ENCODE results near the gene PPP2R5D.

The PPP2R5D gene

DNA sequence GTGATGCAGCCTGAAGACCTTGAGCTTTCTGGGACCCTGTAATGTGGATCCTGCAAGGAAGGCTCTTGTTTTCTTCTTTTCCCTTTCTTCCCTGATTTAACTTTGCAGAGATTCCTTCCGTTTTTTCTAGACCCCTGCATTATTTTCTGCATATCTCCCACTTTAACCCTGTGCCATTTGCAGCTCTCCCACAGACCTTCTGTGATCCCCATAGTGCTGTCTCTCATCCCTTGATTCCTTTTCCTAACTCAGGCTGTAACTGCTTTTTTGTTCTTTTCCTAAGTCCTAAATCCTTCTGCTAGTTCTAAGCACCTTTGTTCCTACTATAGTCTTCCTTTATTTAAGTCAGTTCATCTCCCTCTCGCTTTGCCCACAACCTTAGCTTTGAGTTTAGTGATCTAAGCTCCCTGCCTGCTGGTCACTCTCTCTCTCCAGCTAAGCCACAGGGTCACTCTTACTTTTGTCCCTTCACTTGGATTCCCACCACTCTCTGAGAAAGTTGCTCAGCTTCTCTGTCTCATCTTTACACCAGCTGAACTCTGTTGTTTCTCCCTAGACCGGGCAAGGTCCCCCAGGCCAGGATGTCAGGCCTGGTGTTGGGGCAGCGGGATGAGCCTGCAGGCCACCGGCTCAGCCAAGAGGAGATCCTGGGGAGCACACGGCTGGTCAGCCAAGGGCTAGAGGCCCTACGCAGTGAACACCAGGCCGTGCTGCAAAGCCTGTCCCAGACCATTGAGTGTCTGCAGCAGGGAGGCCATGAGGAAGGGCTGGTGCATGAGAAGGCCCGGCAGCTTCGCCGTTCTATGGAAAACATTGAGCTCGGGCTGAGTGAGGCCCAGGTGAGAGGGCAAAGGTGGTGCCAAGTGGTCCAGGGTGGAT lies 76.6 kb downstream of the PPP2R5D start:
- DNase-seq, result no peak

DNA sequence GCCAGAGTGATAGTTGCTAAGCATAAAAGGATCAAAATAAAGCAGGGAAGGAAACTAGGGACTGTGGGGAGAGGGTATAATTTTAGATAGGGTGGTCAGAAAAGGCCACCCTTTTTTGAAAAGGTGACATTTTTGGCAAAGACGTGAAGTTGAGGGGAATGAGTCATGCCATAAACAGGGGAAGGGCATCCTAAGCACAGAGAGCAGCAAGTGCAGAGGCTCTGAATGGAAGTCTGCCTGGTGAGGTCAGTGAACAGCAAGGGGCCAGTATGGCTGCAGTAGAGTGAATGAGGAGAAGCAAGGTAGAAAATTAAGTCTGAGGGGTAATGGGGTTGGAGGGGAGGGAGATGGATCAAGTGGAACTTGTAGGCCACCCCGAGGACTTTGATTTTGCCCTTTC lies 77.5 kb downstream of the PPP2R5D start:
- no peak for DNase-seq
